Bronchial epithelial cell (primary cell): ENCODE data around the gene IL36A. TPM values are rescaled to one million over a fixed set of nuclear protein-coding genes. Genes with fewer than 3 reads are reported as not detected.

Experiments
- DNase-seq: peaks from one replicate; pipeline ENCODE4 v3.0.0-alpha.2; 2010; ENCODE audit warnings: low read depth
- FAIRE-seq: peaks from 2 replicates; lab custom pipeline; 2011; peaks lifted over from hg19 to GRCh38; lab: Jason Lieb, UNC
- H3K27me3 ChIP-seq: 2 replicates; pipeline ENCODE4 v1.5.1; 2011; ENCODE audit warnings: low read length; ENCODE audit not compliant: control insufficient read depth, insufficient read depth
- H3K36me3 ChIP-seq: 2 replicates; pipeline ENCODE4 v1.5.1; 2011; ENCODE audit warnings: low read length; ENCODE audit not compliant: control insufficient read depth, insufficient read depth
- H3K4me3 ChIP-seq: 2 replicates; pipeline ENCODE4 v1.5.1; 2011; ENCODE audit warnings: mild to moderate bottlenecking, low read depth, low read length, control low read depth
- CTCF ChIP-seq: IDR thresholded peaks from 2 replicates; pipeline ENCODE4 v1.5.1; 2011; ENCODE audit warnings: mild to moderate bottlenecking, moderate library complexity, low read length, control low read depth, inconsistent platforms; ENCODE audit not compliant: insufficient read depth, severe bottlenecking
- total RNA-seq: library from RNA; depleted of rRNA; stranded (reverse); fragments of >200 nt; gene quantifications from 2 replicates; pipeline ENCODE4 v1.2.1, GENCODE V29; 2014

Gene IL36A
- total RNA-seq, 1 donor from 2014 or later: 6.3 TPM

- Histone ChIP-seq H3K36me3 (no peaks in the 10 kb centered on the region), H3K4me3 (no peak overlapping the region), H3K27me3 (no peaks in the 10 kb centered on the region)
- FAIRE-seq: no peak
- TF ChIP-seq CTCF: no peak
- DNase-seq: no peak
Measured at GRCh38 chr2:113039158-113039557, 33.9 kb downstream of the IL36A start.

GRCh38 chr2:113039719-113040118 lies 34.5 kb downstream of the IL36A start:
- TF ChIP-seq CTCF: no peak
- DNase-seq (no peak), FAIRE-seq (no peak)
- Histone ChIP-seq H3K36me3 (no peaks in the 10 kb centered on the region), H3K4me3 (no peak overlapping the region), H3K27me3 (no peaks in the 10 kb centered on the region)

GRCh38 chr2:113041871-113042270 lies 36.6 kb downstream of the IL36A start:
- Histone ChIP-seq H3K36me3 (no peaks in the 10 kb centered on the region), H3K4me3 (no peak overlapping the region), H3K27me3 (no peaks in the 10 kb centered on the region)
- FAIRE-seq (peak; percentile 88), DNase-seq (peak; percentile 59)
- peak; percentile 77 for TF ChIP-seq CTCF

- no peak for FAIRE-seq
- no peaks in the 10 kb centered on the region for H3K27me3 ChIP-seq
- no peaks in the 10 kb centered on the region for H3K36me3 ChIP-seq
- TF ChIP-seq CTCF: no peak
- H3K4me3 ChIP-seq: no peak overlapping the region
- DNase-seq: no peak
Measured at GRCh38 chr2:113046465-113046864, 41.2 kb downstream of the IL36A start.

- no peak for TF ChIP-seq CTCF
- no peak for FAIRE-seq
- no peak for DNase-seq
- Histone ChIP-seq H3K36me3 (no peaks in the 10 kb centered on the region), H3K27me3 (no peaks in the 10 kb centered on the region), H3K4me3 (no peak overlapping the region)
Measured at GRCh38 chr2:113050921-113051895, 45.9 kb downstream of the IL36A start.
